Small intestine (tissue), 7 donors: ENCODE measurements around the gene OTOP3. TPM values are rescaled to one million over a fixed set of nuclear protein-coding genes. Genes with fewer than 3 reads are reported as not detected.

Experiments used
- DNase-seq, 2 donors: peaks; one replicate each; pipeline versions ENCODE4 v3.0.0 to v3.0.0-alpha.2; 2013
- FAIRE-seq: peaks from 2 replicates; lab custom pipeline; 2012; peaks lifted over from hg19 to GRCh38; lab: Jason Lieb, UNC
- H3K27ac ChIP-seq, 3 donors: one replicate each; pipeline ENCODE4 v1.5.1; 2013; ENCODE audit warnings: low read length in 2 of 3, mild to moderate bottlenecking in 2 of 3, control low read depth in 1 of 3, inconsistent platforms in 1 of 3, low read depth in 1 of 3, moderate library complexity in 1 of 3
- H3K27me3 ChIP-seq, 3 donors: one replicate each; pipeline ENCODE4 v1.6.1; 2013; ENCODE audit warnings: low read length in 3 of 3, inconsistent platforms in 1 of 3; ENCODE audit not compliant: control insufficient read depth in 3 of 3, insufficient read depth in 3 of 3
- H3K36me3 ChIP-seq, 3 donors: one replicate each; pipeline ENCODE4 v1.6.1; 2013; ENCODE audit warnings: low read length in 3 of 3, inconsistent platforms in 1 of 3, low read depth in 1 of 3, mild to moderate bottlenecking in 1 of 3, moderate library complexity in 1 of 3; ENCODE audit not compliant: control insufficient read depth in 3 of 3, insufficient read depth in 2 of 3
- H3K4me1 ChIP-seq, 3 donors: one replicate each; pipeline ENCODE4 v1.6.1; 2013; ENCODE audit warnings: low read length in 2 of 3, inconsistent platforms in 1 of 3, low read depth in 1 of 3, mild to moderate bottlenecking in 1 of 3, moderate library complexity in 1 of 3; ENCODE audit not compliant: control insufficient read depth in 3 of 3, insufficient read depth in 2 of 3
- H3K4me3 ChIP-seq, 3 donors: one replicate each; pipeline ENCODE4 v1.5.1; 2013; ENCODE audit warnings: low read length in 3 of 3, control low read depth in 1 of 3, inconsistent platforms in 1 of 3, low read depth in 1 of 3, mild to moderate bottlenecking in 1 of 3, moderate library complexity in 1 of 3
- H3K9me3 ChIP-seq, 2 donors: one replicate each; pipeline ENCODE4 v1.6.1; 2013; ENCODE audit warnings: low read depth in 1 of 2, low read length in 1 of 2; ENCODE audit not compliant: control insufficient read depth in 2 of 2, insufficient read depth in 1 of 2
- WGBS, 3 donors: extraction: QIAGEN DNeasy Blood & Tissue Kit; methylation state at CpG; one replicate each; pipeline ENCODE4 v1.1.7; 2013; 5-methylcytosine and 5-hydroxymethylcytosine counted together
- polyA plus RNA-seq, 4 donors: library from polyadenylated mRNA; stranded (reverse) in 3 of 4; unstranded in 1 of 4; fragments of 200-250 nt in 3 of 4; fragments of 120-200 nt in 1 of 4; gene quantifications; one replicate each; pipeline versions ENCODE4 v1.2.1 to v1.2.3, GENCODE V29; 2013
- donor health status: healthy with polysubstance abuse.
- donor health status: control.
- donor health status: control.
- donor health status: Bipolar disorder and iron deficiency.
- donor health status: healthy.

Gene OTOP3
- polyA plus RNA-seq, 4 donors: 3.1 to 35.7 (median 19.1) TPM

DNA sequence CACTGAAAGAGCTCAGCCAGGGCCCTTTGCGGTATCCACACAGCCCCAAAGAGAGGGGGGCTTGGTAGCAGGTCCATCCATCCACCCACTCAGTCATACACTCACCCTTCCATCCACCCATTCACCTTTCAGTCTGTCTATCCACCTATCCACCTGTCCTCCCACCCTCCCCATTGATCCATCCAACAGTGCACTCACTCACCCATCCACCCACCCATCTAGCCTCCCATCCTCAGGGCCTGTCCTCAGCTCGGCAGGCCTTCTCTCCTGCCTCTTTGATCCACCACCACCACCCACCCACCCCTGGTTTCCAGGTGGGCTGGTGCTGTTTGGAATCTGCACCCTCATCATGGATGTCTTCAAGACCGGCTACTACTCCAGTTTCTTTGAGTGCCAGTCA, 10.5 kb upstream of the OTOP3 start:
- DNase-seq (no peak), FAIRE-seq (no peak)
- Histone ChIP-seq H3K36me3 (no peaks in the 10 kb centered on the region), H3K27ac (no peak overlapping the region), H3K27me3 (peaks cover 0 to 62% (median 34%) of the 10 kb centered on the region in 3 donors), H3K9me3 (no peaks in the 10 kb centered on the region), H3K4me1 (peaks cover 2 to 24% (median 4%) of the 10 kb centered on the region in 3 donors), H3K4me3 (no peak overlapping the region)
- 61 to 76% (median 70%) methylated on average over 3 of the region's 3 CpGs for WGBS, 3 donors

GRCh38 chr17:74928786-74929185, 6.9 kb upstream of the OTOP3 start:
- WGBS, 3 donors: 66 to 72% (median 68%) methylated on average over 6 of the region's 6 CpGs
- H3K27ac ChIP-seq: no peak overlapping the region

DNA sequence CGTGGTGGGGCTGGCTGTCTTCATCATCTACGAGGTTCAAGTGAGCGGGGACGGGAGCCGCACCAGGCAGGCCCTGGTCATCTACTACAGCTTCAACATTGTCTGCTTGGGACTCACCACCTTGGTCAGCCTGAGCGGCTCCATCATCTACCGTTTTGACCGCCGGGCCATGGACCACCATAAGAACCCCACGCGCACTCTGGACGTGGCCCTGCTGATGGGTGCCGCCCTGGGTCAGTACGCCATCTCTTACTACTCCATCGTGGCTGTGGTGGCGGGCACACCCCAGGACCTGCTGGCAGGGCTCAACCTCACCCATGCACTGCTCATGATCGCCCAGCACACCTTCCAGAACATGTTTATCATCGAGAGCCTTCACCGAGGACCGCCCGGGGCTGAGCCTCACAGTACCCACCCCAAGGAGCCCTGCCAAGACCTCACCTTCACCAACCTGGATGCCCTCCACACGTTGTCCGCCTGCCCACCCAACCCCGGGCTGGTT, 5.1 kb upstream of the OTOP3 start:
- H3K4me3 ChIP-seq: no peak overlapping the region
- 89 to 92% (median 91%) methylated on average over 23 to 24 of the region's 24 CpGs for WGBS, 3 donors
- H3K9me3 ChIP-seq: no peaks in the 10 kb centered on the region
- FAIRE-seq (no peak), DNase-seq (no peak)
- no peak overlapping the region for H3K27ac ChIP-seq
- H3K36me3 ChIP-seq: no peaks in the 10 kb centered on the region
- H3K27me3 ChIP-seq: peaks cover 0 to 49% (median 22%) of the 10 kb centered on the region in 3 donors
- peaks cover 0 to 5% (median 0%) of the 10 kb centered on the region in 3 donors for H3K4me1 ChIP-seq

More at GRCh38 chr17:74928786-74929185, 6.9 kb upstream of the OTOP3 start:
- Histone ChIP-seq H3K9me3 (no peaks in the 10 kb centered on the region), H3K4me3 (no peak overlapping the region), H3K36me3 (no peaks in the 10 kb centered on the region), H3K4me1 (peaks cover 0 to 11% (median under 1%) of the 10 kb centered on the region in 3 donors), H3K27me3 (peaks cover 0 to 49% (median 32%) of the 10 kb centered on the region in 3 donors)
- FAIRE-seq: no peak
- DNase-seq: no peak

- DNase-seq (no peak), FAIRE-seq (no peak)
- WGBS, 3 donors: 52 to 66% (median 53%) methylated on average over 2 to 3 of the region's 3 CpGs
- Histone ChIP-seq H3K4me3 (peak overlapping the region in 2 of 3 donors; percentile 46 to 74), H3K9me3 (no peaks in the 10 kb centered on the region), H3K27me3 (peaks cover 0 to 58% (median 34%) of the 10 kb centered on the region in 3 donors), H3K4me1 (peaks cover 2 to 34% (median 4%) of the 10 kb centered on the region in 3 donors), H3K36me3 (peaks cover 0 to 6% (median 0%) of the 10 kb centered on the region in 3 donors), H3K27ac (peak overlapping the region in 2 of 3 donors; percentile 49 to 91)
These were observed 650 bp upstream of the OTOP3 start for GRCh38 chr17:74935048-74935447.

DNA sequence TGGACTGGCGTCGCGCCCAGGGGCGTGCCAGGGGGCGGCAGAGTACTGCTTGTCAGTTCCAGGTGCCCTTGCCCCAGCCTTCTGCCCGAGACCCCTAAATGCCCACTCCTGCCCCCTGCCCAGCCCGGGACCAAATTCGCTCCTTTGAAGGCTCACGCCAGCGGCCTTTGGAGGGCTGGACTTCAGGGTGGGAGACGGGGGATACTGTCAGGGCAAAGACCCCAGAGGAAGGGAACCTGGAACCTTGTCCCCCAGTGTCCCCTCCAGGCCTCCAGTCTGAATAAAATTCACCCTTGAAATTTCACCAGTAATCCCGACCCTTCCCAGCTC, 737 bp downstream of the OTOP3 start:
- H3K9me3 ChIP-seq: no peaks in the 10 kb centered on the region
- H3K36me3 ChIP-seq: peaks cover 0 to 14% (median 0%) of the 10 kb centered on the region in 3 donors
- peaks cover 2 to 34% (median 4%) of the 10 kb centered on the region in 3 donors for H3K4me1 ChIP-seq
- peaks cover 0 to 57% (median 34%) of the 10 kb centered on the region in 3 donors for H3K27me3 ChIP-seq
- H3K4me3 ChIP-seq: peak overlapping the region in 2 of 3 donors; percentile 46 to 74
- 8 to 19% (median 10%) methylated on average over 8 to 12 of the region's 12 CpGs for WGBS, 3 donors
- DNase-seq (peak in 1 of 2 donors; percentile 56), FAIRE-seq (no peak)
- peak overlapping the region in 2 of 3 donors; percentile 39 to 91 for H3K27ac ChIP-seq

DNA sequence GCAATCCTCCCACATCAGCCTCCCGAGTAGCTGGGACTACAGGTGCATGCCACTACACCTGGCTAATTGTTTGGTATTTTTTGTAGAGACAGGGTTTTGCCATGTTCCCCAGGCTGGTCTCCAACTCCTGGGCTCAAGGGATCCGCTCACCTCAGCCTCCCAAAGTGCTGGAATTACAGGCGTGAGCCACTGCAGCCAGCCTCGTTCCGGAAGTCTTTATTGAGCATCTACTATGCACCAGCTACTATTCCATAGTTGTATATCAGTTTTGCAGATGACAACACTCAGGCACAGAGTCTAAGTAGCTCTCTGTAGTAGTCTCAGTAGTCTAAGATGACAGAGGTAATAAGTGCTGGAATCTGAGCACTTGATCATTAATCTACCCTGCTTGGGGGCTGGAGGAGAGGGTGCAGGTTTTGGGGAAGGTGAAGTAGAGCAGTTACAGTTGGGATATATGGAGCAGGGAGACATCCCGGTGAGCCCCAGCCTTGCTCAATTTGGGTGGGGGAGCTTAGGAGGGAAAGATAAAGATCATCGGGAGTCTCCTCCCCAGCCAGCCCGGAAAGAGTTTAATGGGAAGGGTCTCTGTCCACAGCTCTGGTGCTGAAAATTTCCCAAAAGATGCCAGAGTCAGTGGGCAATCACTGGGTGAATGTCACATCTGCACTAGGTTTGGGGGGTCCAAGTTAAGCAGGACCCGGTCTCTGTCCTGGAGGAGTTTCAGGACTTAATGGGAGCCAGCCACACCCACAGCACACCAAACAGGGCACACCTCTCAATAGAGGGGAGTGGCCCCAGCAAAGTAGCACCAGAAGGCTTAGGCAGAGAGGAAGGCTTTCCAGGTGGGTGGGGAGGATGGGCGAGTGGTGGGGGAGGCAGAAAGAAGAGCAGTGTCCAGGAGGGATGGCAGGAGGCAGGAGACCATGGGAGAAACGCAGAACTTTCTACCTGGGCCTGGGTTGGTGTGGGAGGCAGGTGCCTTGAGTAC, 1.7 kb downstream of the OTOP3 start:
- Histone ChIP-seq H3K36me3 (peaks cover 0 to 21% (median 2%) of the 10 kb centered on the region in 3 donors), H3K4me3 (peak overlapping the region in 2 of 3 donors; percentile 46 to 74), H3K4me1 (peaks cover 2 to 34% (median 4%) of the 10 kb centered on the region in 3 donors), H3K9me3 (no peaks in the 10 kb centered on the region), H3K27ac (peak overlapping the region in 2 of 3 donors; percentile 58 to 69), H3K27me3 (peaks cover 0 to 55% (median 37%) of the 10 kb centered on the region in 3 donors)
- DNase-seq (peak; percentile 32 to 53), FAIRE-seq (no peak)
- WGBS, 3 donors: 47 to 53% (median 52%) methylated on average over 10 to 11 of the region's 11 CpGs

GRCh38 chr17:74938194-74938950, 2.7 kb downstream of the OTOP3 start:
- H3K4me3 ChIP-seq: no peak overlapping the region
- peak overlapping the region in 2 of 3 donors; percentile 58 to 69 for H3K27ac ChIP-seq
- 49 to 66% (median 60%) methylated on average over 8 of the region's 8 CpGs for WGBS, 3 donors
- DNase-seq: peak; percentile 76 to 91
- H3K36me3 ChIP-seq: peaks cover 0 to 29% (median 2%) of the 10 kb centered on the region in 3 donors
- no peak for FAIRE-seq
- H3K9me3 ChIP-seq: no peaks in the 10 kb centered on the region
- H3K4me1 ChIP-seq: peaks cover 2 to 34% (median 4%) of the 10 kb centered on the region in 3 donors
- H3K27me3 ChIP-seq: peaks cover 0 to 56% (median 33%) of the 10 kb centered on the region in 3 donors
